HepG2 (cell line): ENCODE data around the gene BSN. TPM values are rescaled to one million over a fixed set of nuclear protein-coding genes. Genes with fewer than 3 reads are reported as not detected.

Experiments used
- FOXM1 ChIP-seq: sonication (generic); formaldehyde crosslinking; IDR thresholded peaks from 2 replicates; pipeline ENCODE4 v1.5.0; 2020; ENCODE audit warnings: missing genetic modification reagents
- HMGXB4 ChIP-seq, 2 experiments: sonication (generic) in 1 of 2; formaldehyde crosslinking in 1 of 2; IDR thresholded peaks; 2 replicates each; pipeline versions ENCODE4 v1.4.0 to v1.6.1; 2018 to 2020; ENCODE audit warnings: missing genetic modification reagents in 2 of 2, borderline replicate concordance in 1 of 2, low read depth in 1 of 2, mild to moderate bottlenecking in 1 of 2, missing biosample characterization in 1 of 2
- MEIS2 ChIP-seq: sonication (generic); formaldehyde crosslinking; IDR thresholded peaks from 2 replicates; pipeline ENCODE4 v1.9.0; 2021; ENCODE audit warnings: mild to moderate bottlenecking, missing genetic modification reagents
- MIXL1 ChIP-seq: IDR thresholded peaks from 2 replicates; pipeline ENCODE4 v1.6.1; 2016
- MZF1 ChIP-seq: sonication (generic); formaldehyde crosslinking; IDR thresholded peaks from 2 replicates; pipeline ENCODE4 v1.8.1; 2023; ENCODE audit warnings: mild to moderate bottlenecking, missing genetic modification reagents, borderline replicate concordance
- NR2F2 ChIP-seq: IDR thresholded peaks from 2 replicates; pipeline ENCODE4 v1.6.1; 2012; ENCODE audit warnings: low read depth, inconsistent platforms, borderline replicate concordance
- PATZ1 ChIP-seq: sonication (generic); formaldehyde crosslinking; IDR thresholded peaks from 2 replicates; pipeline ENCODE4 v1.4.0; 2020; ENCODE audit warnings: missing genetic modification reagents
- PHF5A ChIP-seq: IDR thresholded peaks from one replicate; pipeline ENCODE4 v1.6.1; 2018; ENCODE audit warnings: low read depth, missing genetic modification reagents; ENCODE audit not compliant: unreplicated experiment
- SMARCE1 ChIP-seq: fragments of 450-650 bp; IDR thresholded peaks from 2 replicates; pipeline ENCODE4 v1.6.1; 2017; ENCODE audit warnings: borderline replicate concordance
- TEAD2 ChIP-seq: sonication (generic); formaldehyde crosslinking; IDR thresholded peaks from 2 replicates; pipeline ENCODE4 v1.9.0; 2021; ENCODE audit warnings: missing genetic modification reagents
- ZNF530 ChIP-seq: sonication (generic); formaldehyde crosslinking; IDR thresholded peaks from 2 replicates; pipeline ENCODE4 v1.5.0; 2020; ENCODE audit warnings: low read depth, mild to moderate bottlenecking, missing genetic modification reagents
- ZNF616 ChIP-seq: sonication (generic); formaldehyde crosslinking; IDR thresholded peaks from 2 replicates; pipeline ENCODE4 v1.5.0; 2020; ENCODE audit warnings: low read depth, mild to moderate bottlenecking, missing genetic modification reagents
- ZNF784 ChIP-seq: sonication (generic); formaldehyde crosslinking; IDR thresholded peaks from 2 replicates; pipeline ENCODE4 v1.5.1; 2020; ENCODE audit warnings: missing genetic modification reagents, mild to moderate bottlenecking, borderline replicate concordance
- polyA plus RNA-seq, 8 experiments: library from polyadenylated mRNA; depleted of rRNA in 3 of 8; stranded (reverse) in 7 of 8; unstranded in 1 of 8; fragments of >200 nt; fragmentation: Illumina TruSeq in 4 of 8; extraction: Trizol in 4 of 8; gene quantifications; 2 replicates each; pipeline versions ENCODE4 v1.2.1 to v1.2.3, GENCODE V29; 2011 to 2016; ENCODE audit warnings: low read depth in 4 of 8, missing spikeins in 1 of 8, mixed read lengths in 1 of 8; ENCODE audit not compliant: insufficient read depth in 1 of 8
- total RNA-seq, 5 experiments: library from RNA; depleted of rRNA; stranded (reverse); fragments of >200 nt; fragmentation: Illumina TruSeq; extraction: Trizol; gene quantifications; 2 replicates each; pipeline ENCODE4 v1.2.3, GENCODE V29; 2016; ENCODE audit warnings: low read depth in 1 of 5
- TF ChIP-seq, protein P1 (sequence below): sonication (generic); formaldehyde crosslinking; IDR thresholded peaks from 2 replicates; pipeline ENCODE4 v1.9.0; 2021; ENCODE audit warnings: missing genetic modification reagents, borderline replicate concordance
- TF ChIP-seq, protein P2 (sequence below): sonication (generic); formaldehyde crosslinking; conservative IDR thresholded peaks from 2 replicates; pipeline ENCODE4 v1.4.0; 2020; ENCODE audit warnings: mild to moderate bottlenecking, missing genetic modification reagents, moderate library complexity
- TF ChIP-seq, protein P3 (sequence below): sonication (generic); formaldehyde crosslinking; IDR thresholded peaks from 2 replicates; pipeline ENCODE4 v1.5.0; 2020; ENCODE audit warnings: missing genetic modification reagents

The BSN gene
- total and polyA plus RNA-seq, 2 of the 13 experiments (the other 11 are each of a cell fraction or from before 2014, with no cell fraction given) = 0.42 to 0.86 TPM

DNA sequence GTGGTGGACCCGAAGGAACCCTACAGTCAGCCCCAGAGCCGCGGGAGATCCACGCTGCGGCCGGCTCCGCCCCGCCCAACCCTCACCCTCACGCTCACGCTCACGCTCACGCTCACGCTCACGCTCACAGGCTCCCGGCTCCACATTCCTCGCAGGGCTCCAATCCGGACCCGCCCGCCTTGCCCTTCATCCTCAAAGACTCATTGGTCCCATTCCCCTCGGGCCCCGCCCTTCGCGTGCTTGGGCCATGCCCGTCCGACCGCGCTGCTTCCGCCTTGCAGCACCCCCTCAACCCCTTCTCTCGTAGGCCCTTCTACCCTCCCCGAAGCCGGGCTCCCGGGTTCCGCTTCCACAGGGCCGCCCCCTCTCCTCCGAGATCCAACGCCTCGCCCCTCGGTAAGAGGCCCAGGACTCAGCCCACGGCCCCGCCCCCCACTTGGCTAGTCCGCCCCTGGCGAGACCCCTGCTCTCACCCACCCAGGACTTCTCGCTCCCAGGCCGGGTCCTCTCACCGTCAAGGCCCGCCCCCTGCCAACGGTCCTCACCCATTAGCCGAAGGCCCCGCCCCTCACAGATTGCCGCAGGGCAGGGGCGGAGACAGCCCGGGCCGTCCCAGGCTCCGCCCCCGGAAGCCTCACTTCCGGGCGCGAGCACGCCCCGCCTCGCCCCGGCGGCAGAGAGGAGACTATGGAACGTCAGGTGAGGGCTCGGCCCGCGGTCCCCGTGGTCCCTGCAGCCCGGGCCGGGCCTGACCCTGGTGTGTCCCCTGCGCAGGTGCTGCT is 119.6 kb downstream of the BSN start, which contains the start of gene APEH (continued):
- no peak; the same call in 1 of the 2 replicates for TF ChIP-seq PATZ1 (CRISPR knock-in tag)
- no peak for TF ChIP-seq FOXM1 (CRISPR knock-in tag)
- no peak for TF ChIP-seq NR2F2
- peak; percentile 74; the same call in 1 of the 2 replicates for TF ChIP-seq ZNF784 (CRISPR knock-in tag)
- TF ChIP-seq ZNF530 (CRISPR knock-in tag) = no peak
- TF ChIP-seq MEIS2 (CRISPR knock-in tag) = peak; percentile 88
- TF ChIP-seq HMGXB4 (CRISPR knock-in tag; IDR thresholded peaks at IDR 0.05; ENCODE audit: borderline replicate concordance in 1 of 2, low read depth in 1 of 2) = peak in 1 of 2 experiments; percentile 10; a peak in 2 of 4 replicates
- no peak for TF ChIP-seq PHF5A (CRISPR knock-in tag)
- no peak for TF ChIP-seq ZNF616 (CRISPR knock-in tag)
- TF ChIP-seq, protein P1, sequence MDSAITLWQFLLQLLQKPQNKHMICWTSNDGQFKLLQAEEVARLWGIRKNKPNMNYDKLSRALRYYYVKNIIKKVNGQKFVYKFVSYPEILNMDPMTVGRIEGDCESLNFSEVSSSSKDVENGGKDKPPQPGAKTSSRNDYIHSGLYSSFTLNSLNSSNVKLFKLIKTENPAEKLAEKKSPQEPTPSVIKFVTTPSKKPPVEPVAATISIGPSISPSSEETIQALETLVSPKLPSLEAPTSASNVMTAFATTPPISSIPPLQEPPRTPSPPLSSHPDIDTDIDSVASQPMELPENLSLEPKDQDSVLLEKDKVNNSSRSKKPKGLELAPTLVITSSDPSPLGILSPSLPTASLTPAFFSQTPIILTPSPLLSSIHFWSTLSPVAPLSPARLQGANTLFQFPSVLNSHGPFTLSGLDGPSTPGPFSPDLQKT (CRISPR knock-in tag) = no peak
- TF ChIP-seq SMARCE1 = no peak
- TF ChIP-seq, protein P2, sequence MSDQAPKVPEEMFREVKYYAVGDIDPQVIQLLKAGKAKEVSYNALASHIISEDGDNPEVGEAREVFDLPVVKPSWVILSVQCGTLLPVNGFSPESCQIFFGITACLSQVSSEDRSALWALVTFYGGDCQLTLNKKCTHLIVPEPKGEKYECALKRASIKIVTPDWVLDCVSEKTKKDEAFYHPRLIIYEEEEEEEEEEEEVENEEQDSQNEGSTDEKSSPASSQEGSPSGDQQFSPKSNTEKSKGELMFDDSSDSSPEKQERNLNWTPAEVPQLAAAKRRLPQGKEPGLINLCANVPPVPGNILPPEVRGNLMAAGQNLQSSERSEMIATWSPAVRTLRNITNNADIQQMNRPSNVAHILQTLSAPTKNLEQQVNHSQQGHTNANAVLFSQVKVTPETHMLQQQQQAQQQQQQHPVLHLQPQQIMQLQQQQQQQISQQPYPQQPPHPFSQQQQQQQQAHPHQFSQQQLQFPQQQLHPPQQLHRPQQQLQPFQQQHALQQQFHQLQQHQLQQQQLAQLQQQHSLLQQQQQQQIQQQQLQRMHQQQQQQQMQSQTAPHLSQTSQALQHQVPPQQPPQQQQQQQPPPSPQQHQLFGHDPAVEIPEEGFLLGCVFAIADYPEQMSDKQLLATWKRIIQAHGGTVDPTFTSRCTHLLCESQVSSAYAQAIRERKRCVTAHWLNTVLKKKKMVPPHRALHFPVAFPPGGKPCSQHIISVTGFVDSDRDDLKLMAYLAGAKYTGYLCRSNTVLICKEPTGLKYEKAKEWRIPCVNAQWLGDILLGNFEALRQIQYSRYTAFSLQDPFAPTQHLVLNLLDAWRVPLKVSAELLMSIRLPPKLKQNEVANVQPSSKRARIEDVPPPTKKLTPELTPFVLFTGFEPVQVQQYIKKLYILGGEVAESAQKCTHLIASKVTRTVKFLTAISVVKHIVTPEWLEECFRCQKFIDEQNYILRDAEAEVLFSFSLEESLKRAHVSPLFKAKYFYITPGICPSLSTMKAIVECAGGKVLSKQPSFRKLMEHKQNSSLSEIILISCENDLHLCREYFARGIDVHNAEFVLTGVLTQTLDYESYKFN = peak; percentile 67
- TF ChIP-seq MZF1 (CRISPR knock-in tag) = no peak
- TF ChIP-seq, protein P3, sequence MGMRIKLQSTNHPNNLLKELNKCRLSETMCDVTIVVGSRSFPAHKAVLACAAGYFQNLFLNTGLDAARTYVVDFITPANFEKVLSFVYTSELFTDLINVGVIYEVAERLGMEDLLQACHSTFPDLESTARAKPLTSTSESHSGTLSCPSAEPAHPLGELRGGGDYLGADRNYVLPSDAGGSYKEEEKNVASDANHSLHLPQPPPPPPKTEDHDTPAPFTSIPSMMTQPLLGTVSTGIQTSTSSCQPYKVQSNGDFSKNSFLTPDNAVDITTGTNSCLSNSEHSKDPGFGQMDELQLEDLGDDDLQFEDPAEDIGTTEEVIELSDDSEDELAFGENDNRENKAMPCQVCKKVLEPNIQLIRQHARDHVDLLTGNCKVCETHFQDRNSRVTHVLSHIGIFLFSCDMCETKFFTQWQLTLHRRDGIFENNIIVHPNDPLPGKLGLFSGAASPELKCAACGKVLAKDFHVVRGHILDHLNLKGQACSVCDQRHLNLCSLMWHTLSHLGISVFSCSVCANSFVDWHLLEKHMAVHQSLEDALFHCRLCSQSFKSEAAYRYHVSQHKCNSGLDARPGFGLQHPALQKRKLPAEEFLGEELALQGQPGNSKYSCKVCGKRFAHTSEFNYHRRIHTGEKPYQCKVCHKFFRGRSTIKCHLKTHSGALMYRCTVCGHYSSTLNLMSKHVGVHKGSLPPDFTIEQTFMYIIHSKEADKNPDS (CRISPR knock-in tag) = 0 out of 2 replicates have a peak, but pooled peaks have one; percentile 31
- no peak; the same call in 1 of the 2 replicates for TF ChIP-seq TEAD2 (CRISPR knock-in tag)
- TF ChIP-seq MIXL1 (CRISPR knock-in tag) = no peak; the same call in 1 of the 2 replicates
